NCI-H526 (cell line): ENCODE measurements around the gene RPS14.

Experiments used
- DNase-seq, 2 experiments: peaks; one replicate each; lab custom pipeline; 2025; lab: John Stamatoyannopoulos, UW

The RPS14 gene

GRCh38 chr5:150412319-150413175 is 37.0 kb downstream of the RPS14 start, which contains the start of gene CD74:
TSS of gene CD74 (minus strand) at chr5:150412910. CDS start at chr5:150412749, 161 bp downstream.
- peak; percentile 20 to 70 for DNase-seq

GRCh38 chr5:150411245-150411979 is 38.1 kb downstream of the RPS14 start:
- DNase-seq = peak; percentile 15 to 38

DNA sequence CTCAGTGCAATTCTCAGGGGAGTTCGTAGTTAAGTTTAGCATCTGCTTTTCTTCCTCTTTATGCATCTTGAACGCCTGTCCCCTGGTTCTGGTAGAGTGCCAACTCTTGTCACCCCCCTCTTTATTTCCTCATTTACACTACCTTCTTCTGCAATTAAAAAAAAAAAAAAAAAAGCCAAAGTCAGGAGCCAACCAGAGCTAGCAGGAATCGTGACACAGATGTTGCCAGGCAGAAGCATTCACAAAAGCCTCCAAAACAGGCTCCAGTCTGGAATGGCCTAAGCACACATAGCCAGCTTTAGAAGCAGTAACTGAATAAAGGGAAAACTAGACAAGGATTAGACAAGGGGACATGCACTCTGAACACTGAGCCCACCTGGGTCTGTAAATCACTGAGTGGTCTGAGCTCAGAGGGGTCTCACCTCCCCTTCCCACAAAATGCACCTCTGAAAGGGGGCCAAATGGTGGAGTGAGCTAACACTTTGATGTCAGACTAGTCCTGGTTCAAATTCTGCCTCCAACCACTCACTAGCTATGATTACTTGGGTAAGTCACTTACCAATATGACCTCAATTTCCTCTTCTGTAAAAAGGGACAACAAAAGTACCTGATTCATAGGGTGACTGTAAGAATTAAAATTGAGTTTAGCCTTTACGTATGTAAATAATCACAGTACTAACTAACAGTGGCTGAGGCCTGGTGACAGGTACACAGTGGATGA is 38.9 kb downstream of the RPS14 start:
- DNase-seq = peak; percentile 63 to 78

- peak; percentile 83 to 89 for DNase-seq
Observed at GRCh38 chr5:150409638-150410523, 39.7 kb downstream of the RPS14 start.

DNA sequence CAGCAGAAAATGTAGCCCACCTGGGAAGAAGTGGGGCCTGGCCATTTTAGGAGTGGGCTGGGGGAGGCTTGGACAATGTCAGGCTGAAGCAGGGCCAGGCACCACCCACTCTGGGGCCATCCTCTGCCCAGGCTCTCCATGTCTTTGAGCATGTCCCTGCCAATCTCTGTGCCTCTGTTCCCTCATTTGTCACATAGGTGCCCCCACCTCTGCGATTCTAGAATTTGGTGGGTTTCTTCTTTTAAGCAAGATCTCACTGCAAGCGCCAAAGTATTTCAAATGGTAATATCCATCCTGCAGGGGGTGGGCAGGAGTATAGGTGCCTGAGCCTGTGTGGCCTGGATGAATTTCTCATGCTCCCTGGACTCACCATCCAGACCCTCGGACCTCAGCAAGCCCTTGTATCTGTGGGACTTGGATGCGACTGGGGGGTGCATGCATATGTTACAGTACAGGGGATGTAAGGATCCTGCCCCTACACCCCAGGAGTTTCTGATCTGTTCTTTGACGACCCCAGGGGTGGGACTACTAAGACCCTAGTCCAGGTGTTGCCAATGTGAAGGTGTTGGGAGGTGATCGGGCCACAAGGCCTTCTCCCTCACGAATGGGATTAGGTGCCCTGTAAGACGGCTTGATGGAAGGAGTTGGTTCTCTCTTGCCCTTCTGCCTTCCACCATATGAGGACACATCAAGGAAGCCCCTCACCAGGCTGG is 41.2 kb downstream of the RPS14 start:
- DNase-seq = no peak

- DNase-seq = no peak
Observed at GRCh38 chr5:150407096-150407720, 42.3 kb downstream of the RPS14 start.

DNA sequence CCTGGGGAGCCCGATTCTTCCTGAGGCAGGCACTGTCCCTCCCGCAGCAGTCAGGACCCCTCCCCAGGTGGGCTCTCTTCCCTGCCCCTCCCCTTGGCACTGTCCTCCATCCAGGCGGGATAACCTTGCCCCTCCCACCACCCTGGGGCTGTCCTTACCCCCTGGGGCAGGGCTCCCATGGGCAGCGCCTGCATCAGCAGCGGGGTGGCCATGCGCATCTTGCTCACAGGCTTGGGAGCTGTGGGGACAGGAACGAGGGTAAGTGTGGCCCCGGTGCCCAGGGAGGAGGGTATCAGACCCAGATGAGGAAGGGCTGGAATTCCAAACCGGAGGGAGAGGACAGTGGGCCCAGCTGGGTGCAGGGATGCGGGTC is 42.8 kb downstream of the RPS14 start:
- no peak for DNase-seq

DNA sequence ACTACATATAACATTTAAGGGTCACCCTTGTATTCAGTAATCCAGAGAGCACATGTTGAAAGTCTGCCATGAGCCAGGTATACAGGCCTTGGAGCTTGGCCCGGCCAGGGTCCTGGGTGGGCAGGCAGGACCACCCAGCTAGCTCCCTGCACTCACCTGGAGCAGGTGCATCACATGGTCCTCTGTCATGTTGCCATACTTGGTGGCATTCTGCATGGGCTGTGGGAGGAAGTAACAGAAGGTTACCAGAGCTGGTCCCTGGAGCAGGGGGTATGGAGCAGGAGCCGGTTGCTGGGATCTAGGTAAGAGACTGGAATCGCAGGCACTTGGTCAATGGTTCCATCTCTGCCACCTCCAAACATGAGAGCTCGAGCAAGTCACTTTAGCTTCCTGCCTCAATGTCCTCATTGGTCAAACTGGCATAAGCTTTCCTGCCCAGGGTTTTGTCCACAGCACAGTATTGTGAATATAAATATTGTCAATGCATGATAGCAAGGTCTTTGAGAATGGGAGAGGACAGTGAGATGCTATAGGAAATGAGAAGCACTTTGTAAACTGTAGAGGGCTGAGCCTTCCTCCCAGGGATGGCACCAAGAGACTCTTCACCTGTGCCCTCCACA is 43.3 kb downstream of the RPS14 start:
- no peak for DNase-seq

GRCh38 chr5:150404941-150405816 is 44.4 kb downstream of the RPS14 start:
- DNase-seq = no peak

- DNase-seq = no peak
Observed at GRCh38 chr5:150404535-150404934, 45.0 kb downstream of the RPS14 start.

- DNase-seq = no peak
Observed at GRCh38 chr5:150404121-150404520, 45.4 kb downstream of the RPS14 start.

DNA sequence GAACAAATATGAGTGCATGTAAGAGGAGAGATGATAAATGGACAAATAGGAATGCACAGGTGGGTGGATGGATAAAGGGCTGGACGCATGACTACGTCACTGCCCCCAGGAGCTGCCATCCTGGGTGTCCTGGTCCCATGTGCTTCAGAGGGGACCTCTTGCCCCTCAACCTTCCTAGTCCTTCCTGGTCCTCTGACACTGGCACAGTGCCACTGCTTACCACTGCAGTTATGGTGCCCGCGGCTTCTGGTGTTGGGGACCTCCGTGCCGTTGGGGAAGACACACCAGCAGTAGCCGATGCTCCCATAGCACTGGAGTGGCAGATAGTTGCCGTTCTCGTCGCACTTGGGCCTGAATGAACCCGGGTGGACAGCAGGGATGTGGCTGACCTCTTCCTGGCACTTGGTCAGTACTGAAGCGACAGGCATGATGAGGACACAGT is 46.6 kb downstream of the RPS14 start:
- no peak for DNase-seq

- no peak for DNase-seq
Observed at GRCh38 chr5:150402229-150402773, 47.2 kb downstream of the RPS14 start.

- DNase-seq = no peak
Observed at GRCh38 chr5:150401376-150402228, 47.9 kb downstream of the RPS14 start.

DNA sequence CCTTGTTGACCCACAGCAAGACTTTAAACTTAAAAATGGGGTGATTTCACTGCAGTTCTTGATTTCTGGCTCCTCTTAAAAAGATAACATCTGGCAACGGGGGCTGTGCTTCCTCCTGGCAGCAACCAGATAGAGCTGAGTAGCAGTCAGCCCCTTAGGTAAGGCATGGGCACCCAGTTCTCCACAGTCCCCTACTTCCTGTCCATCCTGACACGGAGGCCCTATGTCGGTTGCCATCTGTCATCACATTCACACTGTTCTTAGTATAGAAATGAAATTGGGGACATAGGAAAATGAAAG is 48.5 kb downstream of the RPS14 start:
- no peak for DNase-seq

GRCh38 chr5:150400316-150401075 is 49.0 kb downstream of the RPS14 start:
- DNase-seq = no peak
